HEK293T (cell line): ENCODE data around the gene C14orf132.

Source experiments
- FOXA1 ChIP-seq: fragments of 450-650 bp; IDR thresholded peaks from 2 replicates; pipeline ENCODE4 v1.6.1; 2016; ENCODE audit warnings: mild to moderate bottlenecking
- FOXM1 ChIP-seq: fragments of 450-650 bp; IDR thresholded peaks from 2 replicates; pipeline ENCODE4 v1.6.1; 2017; ENCODE audit warnings: mild to moderate bottlenecking, borderline replicate concordance
- HDGF ChIP-seq: fragments of 450-650 bp; IDR thresholded peaks from 2 replicates; pipeline ENCODE4 v1.6.1; 2017; ENCODE audit warnings: antibody characterized with exemption, borderline replicate concordance
- PKNOX1 ChIP-seq: fragments of 450-650 bp; IDR thresholded peaks from 2 replicates; pipeline ENCODE4 v1.6.1; 2016

GRCh38 chr14:96067985-96068930, 29.1 kb downstream of the C14orf132 start:
- TF ChIP-seq HDGF (no peak), PKNOX1 (no peak), FOXM1 (no peak), FOXA1 (no peak)
